Loucy (cell line): Measurements from ENCODE around the gene CDH13.

Experiments used
- H2AFZ ChIP-seq: fragments of 200-600 bp; sonication (generic); 2 replicates; pipeline ENCODE4 v1.6.0; 2016; ENCODE audit warnings: antibody characterized with exemption, mild to moderate bottlenecking, low read length, moderate library complexity
- H3F3A ChIP-seq: fragments of 200-600 bp; 2 replicates; pipeline ENCODE4 v1.6.0; 2016; ENCODE audit warnings: antibody characterized with exemption, low read depth, mild to moderate bottlenecking
- H3K27me3 ChIP-seq: fragments of 200-600 bp; sonication (generic); 2 replicates; pipeline ENCODE4 v1.6.1; 2014; ENCODE audit warnings: low read length, mild to moderate bottlenecking; ENCODE audit not compliant: insufficient read depth, poor library complexity, severe bottlenecking
- H3K36me3 ChIP-seq: fragments of 200-600 bp; sonication (generic); 2 replicates; pipeline ENCODE4 v1.6.1; 2016; ENCODE audit warnings: low read length; ENCODE audit not compliant: insufficient read depth
- H3K4me1 ChIP-seq: fragments of 200-600 bp; sonication (generic); 2 replicates; pipeline ENCODE4 v1.5.1; 2014; ENCODE audit warnings: low read length, mild to moderate bottlenecking; ENCODE audit not compliant: insufficient read depth, poor library complexity, severe bottlenecking
- H3K4me2 ChIP-seq: fragments of 200-600 bp; sonication (generic); 2 replicates; pipeline ENCODE4 v1.6.0; 2014; ENCODE audit warnings: antibody characterized with exemption, low read length, low read depth, mild to moderate bottlenecking; ENCODE audit not compliant: poor library complexity, severe bottlenecking
- H3K4me3 ChIP-seq: fragments of 200-600 bp; sonication (generic); 2 replicates; pipeline ENCODE4 v1.5.1; 2014; ENCODE audit warnings: low read length, mild to moderate bottlenecking, mixed read lengths; ENCODE audit not compliant: poor library complexity, severe bottlenecking
- H3K79me2 ChIP-seq: fragments of 200-600 bp; sonication (generic); 2 replicates; pipeline ENCODE4 v1.6.1; 2014; ENCODE audit warnings: low read length; ENCODE audit not compliant: insufficient read depth
- H3K9ac ChIP-seq: fragments of 200-600 bp; sonication (generic); 2 replicates; pipeline ENCODE4 v1.6.0; 2014; ENCODE audit warnings: mild to moderate bottlenecking, low read depth, low read length, moderate library complexity; ENCODE audit not compliant: poor library complexity, severe bottlenecking
- H3K9me2 ChIP-seq: fragments of 200-600 bp; sonication (generic); replicated peaks from 2 replicates; pipeline ENCODE4 v1.6.1; 2016; ENCODE audit warnings: low read depth, low read length, mixed read lengths
- H3K9me3 ChIP-seq: fragments of 200-600 bp; sonication (generic); 2 replicates; pipeline ENCODE4 v1.6.1; 2014; ENCODE audit warnings: mild to moderate bottlenecking, antibody characterized with exemption, low read length, low read depth; ENCODE audit not compliant: insufficient read depth
- H4K20me1 ChIP-seq: fragments of 200-600 bp; sonication (generic); 2 replicates; pipeline ENCODE4 v1.6.0; 2014; ENCODE audit warnings: antibody characterized with exemption, low read length, mild to moderate bottlenecking; ENCODE audit not compliant: insufficient read depth, poor library complexity, severe bottlenecking
- CTCF ChIP-seq: fragments of 200-600 bp; sonication (generic); conservative IDR thresholded peaks from 2 replicates; pipeline ENCODE4 v1.5.1; 2014; ENCODE audit warnings: mild to moderate bottlenecking, antibody characterized with exemption, low read length
- EZH2phosphoT487 ChIP-seq: fragments of 200-600 bp; IDR thresholded peaks from 2 replicates; pipeline ENCODE4 v1.6.1; 2018; ENCODE audit warnings: antibody characterized with exemption, mild to moderate bottlenecking, moderate library complexity, borderline replicate concordance

The CDH13 gene

DNA sequence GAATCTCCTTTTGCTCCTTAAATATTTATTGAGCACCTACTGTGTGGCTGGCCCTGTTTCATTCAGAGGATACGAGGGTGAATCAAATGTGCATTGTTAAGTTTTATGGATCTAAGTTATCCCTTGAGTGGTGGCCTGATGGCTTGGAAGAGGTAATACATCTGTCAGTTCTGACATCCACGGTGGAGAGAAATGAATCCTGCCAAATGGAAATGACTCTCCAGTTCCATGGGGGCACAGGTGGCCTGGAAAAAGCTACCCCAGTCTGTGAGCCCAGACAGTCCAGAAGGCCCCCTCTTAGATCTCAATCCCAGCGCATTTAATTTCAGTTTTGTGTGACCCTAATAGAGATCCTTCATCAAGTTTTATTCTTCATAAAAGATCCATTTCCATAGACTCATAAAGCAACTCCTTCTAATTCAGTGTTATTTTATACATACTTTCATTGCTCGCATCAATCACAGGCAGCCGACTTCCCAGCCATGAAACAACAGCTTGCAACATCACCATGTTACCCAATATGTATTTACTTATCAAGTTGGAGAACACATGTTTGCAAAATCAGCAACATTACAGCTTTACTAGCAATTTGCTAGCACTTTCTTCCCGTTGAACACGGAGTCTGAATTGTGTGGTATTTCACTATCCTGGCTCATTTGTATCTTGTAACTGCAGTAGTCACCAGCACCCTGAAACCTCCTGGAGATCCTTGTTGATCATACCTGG, 846.2 kb downstream of the CDH13 start:
- H3K9me2 ChIP-seq: no peaks in the 10 kb centered on the region

DNA sequence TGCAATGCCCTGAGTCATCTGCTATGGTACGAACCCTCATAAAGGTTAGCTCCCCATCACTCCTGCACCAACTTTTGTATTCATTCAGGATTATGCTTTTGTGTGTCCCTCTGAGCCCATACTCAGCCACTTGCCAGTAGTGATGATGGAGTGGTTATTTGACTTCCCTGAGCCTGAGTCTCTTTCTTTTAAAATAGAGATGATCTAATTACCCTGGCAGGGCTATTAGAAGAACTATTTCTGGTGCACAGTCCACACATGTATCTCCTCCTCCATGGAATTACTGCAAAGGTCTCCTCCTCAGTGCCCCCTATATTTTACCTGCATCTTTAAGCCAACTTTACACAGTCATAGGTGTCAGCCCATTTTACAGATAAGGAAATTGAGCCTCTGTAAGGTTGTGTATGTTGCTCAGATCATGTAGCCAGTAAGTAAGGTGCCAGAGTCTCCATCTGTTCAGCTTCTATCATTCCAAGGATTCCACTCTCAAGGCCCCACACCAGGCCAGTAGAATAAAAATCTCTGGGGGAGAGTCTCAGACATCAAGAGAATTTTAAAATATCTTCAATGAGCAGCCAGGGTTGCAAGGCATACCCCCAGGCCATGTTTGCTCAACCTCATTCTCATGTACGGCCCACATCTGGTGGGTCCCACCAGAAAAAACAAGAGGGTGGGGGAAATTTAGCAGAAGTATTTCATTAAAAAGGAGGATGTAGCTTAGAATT, 847.3 kb downstream of the CDH13 start:
- no peaks in the 10 kb centered on the region for H3K27me3 ChIP-seq
- H2AFZ ChIP-seq: no peak overlapping the region
- H4K20me1 ChIP-seq: no peaks in the 10 kb centered on the region
- no peaks in the 10 kb centered on the region for H3F3A ChIP-seq
- TF ChIP-seq CTCF: no peak
- TF ChIP-seq EZH2phosphoT487: no peak
- H3K4me2 ChIP-seq: no peak overlapping the region
- H3K9me2 ChIP-seq: no peaks in the 10 kb centered on the region
- peaks cover 9% of the 10 kb centered on the region for H3K4me1 ChIP-seq
- no peaks in the 10 kb centered on the region for H3K36me3 ChIP-seq
- H3K9ac ChIP-seq: no peak overlapping the region
- no peaks in the 10 kb centered on the region for H3K9me3 ChIP-seq
- H3K79me2 ChIP-seq: no peaks in the 10 kb centered on the region
- no peak overlapping the region for H3K4me3 ChIP-seq

More for the DNA sequence above, 846.2 kb downstream of the CDH13 start:
- H3F3A ChIP-seq: no peaks in the 10 kb centered on the region
- H3K9ac ChIP-seq: no peak overlapping the region
- no peak overlapping the region for H2AFZ ChIP-seq
- H3K4me3 ChIP-seq: no peak overlapping the region
- no peaks in the 10 kb centered on the region for H3K79me2 ChIP-seq
- no peaks in the 10 kb centered on the region for H3K36me3 ChIP-seq
- H3K9me3 ChIP-seq: no peaks in the 10 kb centered on the region
- no peaks in the 10 kb centered on the region for H4K20me1 ChIP-seq
- TF ChIP-seq CTCF (no peak), EZH2phosphoT487 (no peak)
- H3K27me3 ChIP-seq: no peaks in the 10 kb centered on the region
- peaks cover 9% of the 10 kb centered on the region for H3K4me1 ChIP-seq
- no peak overlapping the region for H3K4me2 ChIP-seq

DNA sequence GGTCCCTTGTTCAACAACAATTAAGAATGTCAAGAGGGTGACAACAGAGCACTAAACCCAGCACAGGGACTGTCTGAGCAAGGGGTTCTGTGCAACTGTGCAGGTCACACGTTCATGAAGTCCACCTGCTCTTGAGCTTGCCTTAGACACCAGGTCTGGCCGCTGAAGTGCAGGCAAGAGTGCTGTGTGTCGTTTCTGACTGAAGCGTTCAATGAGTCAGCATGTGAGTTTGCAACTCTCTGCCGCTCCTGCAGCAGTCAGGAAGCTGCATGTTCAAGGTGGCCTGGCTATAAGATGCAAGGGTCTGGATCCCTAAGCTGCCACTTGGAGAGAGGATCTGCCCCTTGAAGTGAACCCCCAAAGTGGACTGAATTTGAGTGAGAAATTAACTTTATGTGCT, 848.3 kb downstream of the CDH13 start:
- Histone ChIP-seq H3K4me3 (no peak overlapping the region), H2AFZ (no peak overlapping the region), H3K9me2 (no peaks in the 10 kb centered on the region), H3K9ac (no peak overlapping the region), H3F3A (no peaks in the 10 kb centered on the region), H3K4me1 (peaks cover 7% of the 10 kb centered on the region), H3K79me2 (no peaks in the 10 kb centered on the region), H4K20me1 (no peaks in the 10 kb centered on the region), H3K4me2 (no peak overlapping the region), H3K27me3 (no peaks in the 10 kb centered on the region), H3K36me3 (no peaks in the 10 kb centered on the region), H3K9me3 (no peaks in the 10 kb centered on the region)
- TF ChIP-seq EZH2phosphoT487: no peak
- no peak for TF ChIP-seq CTCF
